ENCODE data around the gene THOC2.
A peak's percentile ranks its signal among the peaks of the same experiment; 100 is the strongest.

THOC2 gene

GRCh38 chrX:123731987-123732669 lies 724 bp downstream of the THOC2 start:
- H3K4me1 ChIP-seq (ENCODE audit: insufficient read depth, low read length, poor library complexity, severe bottlenecking) = peaks cover 30% of the 10 kb centered on the region
- no peak for TF ChIP-seq EZH2phosphoT487 (IDR thresholded peaks at IDR 0.05; ENCODE audit: borderline replicate concordance)
- no peak for TF ChIP-seq CTCF (conservative IDR thresholded peaks at IDR 0.05; ENCODE audit: low read length)
- peak overlapping the region; percentile 90 for H3K9ac ChIP-seq (ENCODE audit: low read depth, low read length, poor library complexity, severe bottlenecking)
- H2AFZ ChIP-seq (ENCODE audit: low read length) = 0 out of 2 replicates have a peak overlapping the region, but pooled peaks have one; percentile 65
- H3K4me3 ChIP-seq (ENCODE audit: low read length, poor library complexity, severe bottlenecking) = peak overlapping the region; percentile 95
- H3F3A ChIP-seq (ENCODE audit: low read depth) = no peaks in the 10 kb centered on the region; the same call in 1 of the 2 replicates
- no peaks in the 10 kb centered on the region for H3K36me3 ChIP-seq (ENCODE audit: insufficient read depth, low read length)
- peaks cover 51% of the 10 kb centered on the region for H4K20me1 ChIP-seq (ENCODE audit: insufficient read depth, low read length, poor library complexity, severe bottlenecking)
- H3K9me3 ChIP-seq (ENCODE audit: insufficient read depth, low read depth, low read length) = no peaks in the 10 kb centered on the region
- H3K9me2 ChIP-seq (replicated peaks; ENCODE audit: low read depth, low read length) = no peaks in the 10 kb centered on the region
- peaks cover 58% of the 10 kb centered on the region for H3K79me2 ChIP-seq (ENCODE audit: insufficient read depth, low read length)
- peak overlapping the region; percentile 89 for H3K4me2 ChIP-seq (ENCODE audit: low read depth, low read length, poor library complexity, severe bottlenecking)
- H3K27me3 ChIP-seq (ENCODE audit: insufficient read depth, low read length, poor library complexity, severe bottlenecking) = no peaks in the 10 kb centered on the region

GRCh38 chrX:123731258-123731986 lies 1.4 kb downstream of the THOC2 start:
- Histone ChIP-seq H2AFZ (ENCODE audit: low read length) (no peak overlapping the region), H3K4me1 (ENCODE audit: insufficient read depth, low read length, poor library complexity, severe bottlenecking) (peaks cover 30% of the 10 kb centered on the region), H3K4me3 (ENCODE audit: low read length, poor library complexity, severe bottlenecking) (peak overlapping the region; percentile 95), H3K36me3 (ENCODE audit: insufficient read depth, low read length) (no peaks in the 10 kb centered on the region), H3K9ac (ENCODE audit: low read depth, low read length, poor library complexity, severe bottlenecking) (peak overlapping the region; percentile 90), H4K20me1 (ENCODE audit: insufficient read depth, low read length, poor library complexity, severe bottlenecking) (peaks cover 55% of the 10 kb centered on the region), H3K27me3 (ENCODE audit: insufficient read depth, low read length, poor library complexity, severe bottlenecking) (no peaks in the 10 kb centered on the region), H3F3A (ENCODE audit: low read depth) (no peaks in the 10 kb centered on the region; the same call in 1 of the 2 replicates), H3K79me2 (ENCODE audit: insufficient read depth, low read length) (peaks cover 65% of the 10 kb centered on the region), H3K9me2 (replicated peaks; ENCODE audit: low read depth, low read length) (no peaks in the 10 kb centered on the region), H3K4me2 (ENCODE audit: low read depth, low read length, poor library complexity, severe bottlenecking) (peak overlapping the region; percentile 89), H3K9me3 (ENCODE audit: insufficient read depth, low read depth, low read length) (no peaks in the 10 kb centered on the region)
- TF ChIP-seq CTCF (conservative IDR thresholded peaks at IDR 0.05; ENCODE audit: low read length) (no peak), EZH2phosphoT487 (IDR thresholded peaks at IDR 0.05; ENCODE audit: borderline replicate concordance) (no peak)

- Histone ChIP-seq H3K4me1 (ENCODE audit: insufficient read depth, low read length, poor library complexity, severe bottlenecking) (peaks cover 35% of the 10 kb centered on the region), H3K36me3 (ENCODE audit: insufficient read depth, low read length) (no peaks in the 10 kb centered on the region), H3K9me2 (replicated peaks; ENCODE audit: low read depth, low read length) (no peaks in the 10 kb centered on the region), H3K9ac (ENCODE audit: low read depth, low read length, poor library complexity, severe bottlenecking) (peak overlapping the region; percentile 54), H4K20me1 (ENCODE audit: insufficient read depth, low read length, poor library complexity, severe bottlenecking) (peaks cover 70% of the 10 kb centered on the region), H2AFZ (ENCODE audit: low read length) (no peak overlapping the region), H3K9me3 (ENCODE audit: insufficient read depth, low read depth, low read length) (no peaks in the 10 kb centered on the region), H3K4me3 (ENCODE audit: low read length, poor library complexity, severe bottlenecking) (peak overlapping the region; percentile 95), H3F3A (ENCODE audit: low read depth) (no peaks in the 10 kb centered on the region; the same call in 1 of the 2 replicates), H3K4me2 (ENCODE audit: low read depth, low read length, poor library complexity, severe bottlenecking) (peak overlapping the region; percentile 89), H3K79me2 (ENCODE audit: insufficient read depth, low read length) (peaks cover 93% of the 10 kb centered on the region), H3K27me3 (ENCODE audit: insufficient read depth, low read length, poor library complexity, severe bottlenecking) (no peaks in the 10 kb centered on the region)
- TF ChIP-seq EZH2phosphoT487 (IDR thresholded peaks at IDR 0.05; ENCODE audit: borderline replicate concordance) (no peak), CTCF (conservative IDR thresholded peaks at IDR 0.05; ENCODE audit: low read length) (no peak)
These were observed 4.3 kb downstream of the THOC2 start for GRCh38 chrX:123728554-123728953.

Measured in Loucy (cell line).